ENCODE measurements around the gene PCGF3.

PCGF3 gene

DNA sequence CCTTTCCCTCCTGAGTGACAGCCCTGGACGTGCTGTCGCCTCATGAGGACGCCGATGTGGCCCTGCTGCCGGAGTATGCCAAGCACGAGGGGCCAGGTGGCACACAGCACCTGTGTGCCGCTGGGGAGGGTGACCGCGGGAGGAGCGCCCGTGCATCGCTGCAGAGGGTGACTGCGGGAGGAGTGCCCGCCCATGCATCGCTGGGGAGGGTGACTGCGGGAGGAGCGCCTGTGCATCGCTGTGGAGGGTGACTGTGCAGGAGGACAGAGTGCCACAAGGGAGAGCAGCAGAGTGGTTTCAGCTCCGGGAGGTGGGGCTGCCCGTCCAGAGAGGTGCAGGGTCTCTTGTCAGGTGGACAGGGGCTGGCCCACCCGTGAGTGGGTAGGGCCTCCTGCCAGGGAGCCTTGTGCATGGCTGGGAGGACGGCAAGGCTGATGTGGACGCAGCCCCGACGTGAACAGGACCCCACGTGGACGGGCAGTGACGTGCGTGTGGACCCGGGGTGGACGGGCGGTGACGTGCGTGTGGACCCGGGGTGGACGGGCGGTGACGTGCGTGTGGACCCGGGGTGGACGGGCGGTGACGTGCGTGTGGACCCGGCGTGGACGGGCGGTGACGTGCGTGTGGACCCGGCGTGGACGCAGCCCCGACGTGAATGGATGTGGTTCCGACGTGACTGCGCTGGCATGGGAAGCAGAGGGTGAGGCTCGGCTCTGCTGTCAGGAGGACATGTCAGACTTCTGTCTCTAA is 14.7 kb downstream of the PCGF3 start:
- no peak for TF ChIP-seq ZFX (IDR thresholded peaks at IDR 0.05; ENCODE audit: borderline replicate concordance)
- TF ChIP-seq, protein P1, sequence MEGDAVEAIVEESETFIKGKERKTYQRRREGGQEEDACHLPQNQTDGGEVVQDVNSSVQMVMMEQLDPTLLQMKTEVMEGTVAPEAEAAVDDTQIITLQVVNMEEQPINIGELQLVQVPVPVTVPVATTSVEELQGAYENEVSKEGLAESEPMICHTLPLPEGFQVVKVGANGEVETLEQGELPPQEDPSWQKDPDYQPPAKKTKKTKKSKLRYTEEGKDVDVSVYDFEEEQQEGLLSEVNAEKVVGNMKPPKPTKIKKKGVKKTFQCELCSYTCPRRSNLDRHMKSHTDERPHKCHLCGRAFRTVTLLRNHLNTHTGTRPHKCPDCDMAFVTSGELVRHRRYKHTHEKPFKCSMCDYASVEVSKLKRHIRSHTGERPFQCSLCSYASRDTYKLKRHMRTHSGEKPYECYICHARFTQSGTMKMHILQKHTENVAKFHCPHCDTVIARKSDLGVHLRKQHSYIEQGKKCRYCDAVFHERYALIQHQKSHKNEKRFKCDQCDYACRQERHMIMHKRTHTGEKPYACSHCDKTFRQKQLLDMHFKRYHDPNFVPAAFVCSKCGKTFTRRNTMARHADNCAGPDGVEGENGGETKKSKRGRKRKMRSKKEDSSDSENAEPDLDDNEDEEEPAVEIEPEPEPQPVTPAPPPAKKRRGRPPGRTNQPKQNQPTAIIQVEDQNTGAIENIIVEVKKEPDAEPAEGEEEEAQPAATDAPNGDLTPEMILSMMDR (IDR thresholded peaks at IDR 0.05), result no peak
- H3K27ac ChIP-seq, result no peak overlapping the region

DNA sequence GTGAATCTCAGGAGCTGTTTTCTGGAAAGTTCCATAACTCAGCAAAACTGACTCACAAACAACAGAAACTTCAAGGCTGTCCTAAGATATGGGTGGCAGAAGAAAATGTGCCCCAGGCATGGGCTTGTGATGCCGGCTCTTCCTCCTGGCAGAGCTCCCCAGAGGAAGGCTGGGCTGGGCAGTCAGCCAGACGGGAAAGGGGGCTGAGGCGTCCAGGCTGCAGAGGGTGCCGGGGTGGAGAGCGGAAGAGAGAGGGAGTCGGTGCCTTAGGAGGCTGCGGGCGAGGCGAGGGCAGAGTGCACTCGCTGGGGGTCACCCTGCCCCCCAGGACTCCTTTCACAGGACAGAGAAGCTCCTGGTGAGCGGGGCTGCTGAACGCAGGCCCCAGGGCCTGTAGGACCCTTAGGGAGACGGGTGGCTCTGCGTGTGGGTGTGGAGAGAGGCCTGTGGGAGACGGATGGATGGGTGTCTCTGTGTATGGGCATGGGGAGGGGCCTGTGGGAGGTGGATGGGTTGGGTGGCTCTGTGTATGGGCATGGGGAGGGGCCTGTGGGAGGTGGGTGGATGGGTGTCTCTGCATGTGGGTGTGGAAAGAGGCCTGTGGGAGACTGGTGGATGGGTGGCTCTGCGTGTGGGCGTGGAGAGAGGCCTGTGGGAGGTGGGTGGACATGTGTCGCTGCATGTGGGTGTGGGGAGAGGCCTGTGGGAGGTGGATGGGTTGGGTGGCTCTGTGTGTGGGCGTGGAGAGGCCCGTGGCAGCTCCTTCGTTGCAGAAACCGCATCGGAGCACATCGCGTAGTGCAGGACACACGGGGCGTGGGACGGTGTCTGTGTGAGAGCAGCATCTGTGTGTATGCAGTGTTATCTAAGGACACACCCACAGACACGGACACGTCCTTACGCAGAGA is 15.9 kb downstream of the PCGF3 start:
- TF ChIP-seq, protein P1 (IDR thresholded peaks at IDR 0.05), result no peak
- TF ChIP-seq ZFX (IDR thresholded peaks at IDR 0.05; ENCODE audit: borderline replicate concordance), result no peak

DNA sequence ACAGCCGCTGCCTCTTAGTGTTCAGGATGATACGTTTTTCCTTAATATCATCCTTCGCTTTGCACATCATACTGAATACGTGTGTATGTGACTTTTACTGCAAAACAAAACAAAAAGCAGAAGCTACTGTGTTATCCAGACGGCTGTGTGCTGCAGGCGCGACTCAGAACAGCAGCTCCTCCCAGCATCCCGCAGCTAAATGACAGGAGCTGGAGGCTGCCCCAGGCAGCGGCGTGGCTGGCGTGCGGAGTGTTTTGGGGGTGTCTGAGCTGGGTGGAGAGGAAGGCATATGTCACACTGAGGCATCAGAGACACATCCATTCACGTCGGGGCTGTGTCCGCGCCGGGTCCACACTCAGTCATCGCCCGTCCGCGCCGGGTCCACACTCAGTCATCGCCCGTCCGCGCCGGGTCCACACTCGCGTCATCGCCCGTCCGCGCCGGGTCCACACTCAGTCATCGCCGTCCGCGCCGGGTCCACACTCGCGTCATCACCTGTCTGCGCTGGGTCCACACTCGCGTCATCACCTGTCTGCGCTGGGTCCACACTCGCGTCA is 16.6 kb downstream of the PCGF3 start:
- no peak for TF ChIP-seq ZFX (IDR thresholded peaks at IDR 0.05; ENCODE audit: borderline replicate concordance)
- TF ChIP-seq, protein P1 (IDR thresholded peaks at IDR 0.05), result no peak
- no peak overlapping the region for H3K27ac ChIP-seq

More for the DNA sequence above, 15.9 kb downstream of the PCGF3 start:
- 0 out of 2 replicates have a peak overlapping the region, but pooled peaks have one; percentile 7 for H3K27ac ChIP-seq

DNA sequence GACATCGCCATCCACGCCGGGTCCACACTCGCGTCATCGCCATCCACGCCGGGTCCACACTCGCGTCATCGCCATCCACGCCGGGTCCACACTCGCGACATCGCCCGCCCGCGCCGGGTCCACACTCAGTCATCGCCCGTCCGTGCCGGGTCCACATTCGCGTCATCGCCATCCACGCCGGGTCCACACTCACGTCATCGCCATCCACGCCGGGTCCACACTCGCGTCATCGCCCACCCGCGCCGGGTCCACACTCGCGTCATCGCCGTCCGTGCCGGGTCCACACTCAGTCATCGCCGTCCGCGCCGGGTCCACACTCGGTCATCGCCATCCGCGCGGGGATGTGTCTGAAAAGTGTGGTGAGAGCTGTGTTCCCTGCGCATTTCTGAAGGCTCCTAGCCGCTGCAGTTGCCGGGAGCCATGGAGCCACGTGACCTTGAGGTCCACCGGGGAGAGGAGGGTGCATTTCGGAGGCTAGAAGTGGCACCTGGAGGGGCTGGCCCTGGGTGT is 17.3 kb downstream of the PCGF3 start:
- TF ChIP-seq, protein P1 (IDR thresholded peaks at IDR 0.05), result no peak
- TF ChIP-seq ZFX (IDR thresholded peaks at IDR 0.05; ENCODE audit: borderline replicate concordance), result no peak
- no peak overlapping the region for H3K27ac ChIP-seq

DNA sequence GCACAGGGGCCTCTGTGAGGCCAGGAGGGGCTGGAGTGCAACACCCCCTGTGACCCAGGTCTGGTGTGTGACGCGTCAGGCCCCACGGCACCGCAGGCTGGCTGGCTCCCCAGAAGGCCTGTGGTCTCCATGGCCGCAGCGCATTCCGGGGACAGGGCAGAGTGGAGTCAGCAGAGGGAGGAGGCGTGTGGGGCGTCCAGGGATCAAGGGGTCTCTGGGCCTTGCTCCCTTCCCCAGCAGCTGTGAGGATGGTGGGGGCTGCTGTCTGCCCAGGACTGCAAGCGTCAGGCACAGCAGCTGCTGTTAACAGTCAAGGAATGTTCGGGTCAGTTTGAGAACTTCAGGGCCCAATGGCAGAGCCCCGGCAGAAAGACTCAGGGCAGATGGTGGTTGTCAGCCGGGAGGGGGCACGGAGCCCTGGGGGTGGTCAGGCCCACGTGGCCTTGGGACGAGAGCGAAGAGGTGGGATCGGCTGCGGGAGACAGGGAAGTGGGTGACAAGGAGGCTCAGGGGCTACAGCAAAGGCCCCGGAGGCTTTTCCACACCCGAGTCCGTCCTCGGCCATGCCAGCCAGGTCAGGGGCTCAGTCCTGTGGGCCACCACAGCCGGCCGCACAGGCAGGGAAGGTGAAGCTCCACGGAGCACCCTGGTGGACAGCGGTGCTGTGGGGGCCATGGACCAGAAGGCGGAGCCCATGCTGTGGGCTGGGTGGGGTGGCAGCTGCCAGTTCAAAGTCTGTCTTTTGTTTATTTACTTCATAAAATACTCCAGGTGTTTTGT is 18.3 kb downstream of the PCGF3 start:
- TF ChIP-seq ZFX (IDR thresholded peaks at IDR 0.05; ENCODE audit: borderline replicate concordance), result no peak
- TF ChIP-seq, protein P1 (IDR thresholded peaks at IDR 0.05), result no peak
- H3K27ac ChIP-seq, result no peak overlapping the region

DNA sequence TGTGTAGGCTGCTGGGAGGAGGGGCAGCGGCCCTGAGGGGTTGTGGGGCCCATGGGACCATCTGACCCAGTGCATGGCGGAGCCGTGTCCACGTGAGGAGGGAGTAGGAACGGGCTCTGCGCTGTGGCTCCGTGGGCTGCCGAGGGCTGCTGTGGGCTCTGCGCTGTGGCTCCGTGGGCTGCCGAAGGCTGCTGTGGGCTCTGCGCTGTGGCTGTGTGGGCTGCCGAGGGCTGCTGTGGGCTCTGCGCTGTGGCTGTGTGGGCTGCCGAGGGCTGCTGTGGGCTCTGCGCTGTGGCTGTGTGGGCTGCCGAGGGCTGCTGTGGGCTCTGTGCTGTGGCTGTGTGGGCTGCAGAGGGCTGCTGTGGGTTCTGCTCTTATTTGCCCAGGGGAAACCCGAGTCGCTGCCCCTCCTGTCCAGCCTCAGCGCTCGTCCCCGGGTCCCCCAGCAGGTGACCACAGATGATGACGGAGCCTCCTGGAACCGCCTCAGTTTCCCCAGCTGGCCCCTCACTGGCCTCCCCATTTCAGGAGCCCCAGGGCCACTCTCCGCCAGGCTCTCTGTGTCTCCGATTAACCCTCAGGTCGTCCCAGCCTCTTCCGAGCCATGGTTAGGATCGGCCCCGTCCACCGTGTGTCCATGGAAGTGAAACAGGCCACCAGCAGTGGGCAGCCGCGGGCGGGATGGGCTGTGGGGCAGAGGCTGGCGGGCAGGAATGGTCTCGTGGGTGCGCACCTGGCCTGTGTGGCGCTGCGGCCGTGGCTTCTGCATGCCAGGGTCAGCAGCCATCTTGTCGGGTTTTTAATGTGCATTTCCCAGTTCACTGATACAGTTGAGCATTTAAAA is 20.0 kb downstream of the PCGF3 start:
- H3K27ac ChIP-seq, result no peak overlapping the region
- TF ChIP-seq, protein P1 (IDR thresholded peaks at IDR 0.05), result no peak
- TF ChIP-seq ZFX (IDR thresholded peaks at IDR 0.05; ENCODE audit: borderline replicate concordance), result no peak

Data from 22Rv1 (cell line).